Bronchial epithelial cell (primary cell): ENCODE measurements around the gene CDH8. TPM values are rescaled to one million over a fixed set of nuclear protein-coding genes. Genes with fewer than 3 reads are reported as not detected.

Source experiments
- DNase-seq: peaks from one replicate; pipeline ENCODE4 v3.0.0-alpha.2; 2010; ENCODE audit warnings: low read depth
- FAIRE-seq: peaks from 2 replicates; lab custom pipeline; 2011; peaks lifted over from hg19 to GRCh38; lab: Jason Lieb, UNC
- H3K27me3 ChIP-seq: 2 replicates; pipeline ENCODE4 v1.5.1; 2011; ENCODE audit warnings: low read length; ENCODE audit not compliant: control insufficient read depth, insufficient read depth
- H3K36me3 ChIP-seq: 2 replicates; pipeline ENCODE4 v1.5.1; 2011; ENCODE audit warnings: low read length; ENCODE audit not compliant: control insufficient read depth, insufficient read depth
- H3K4me3 ChIP-seq: 2 replicates; pipeline ENCODE4 v1.5.1; 2011; ENCODE audit warnings: mild to moderate bottlenecking, low read depth, low read length, control low read depth
- total RNA-seq: library from RNA; depleted of rRNA; stranded (reverse); fragments of >200 nt; gene quantifications from 2 replicates; pipeline ENCODE4 v1.2.1, GENCODE V29; 2014
- TF ChIP-seq, protein P1 (sequence below): IDR thresholded peaks from 2 replicates; pipeline ENCODE4 v1.5.1; 2011; ENCODE audit warnings: mild to moderate bottlenecking, moderate library complexity, low read length, control low read depth, inconsistent platforms; ENCODE audit not compliant: insufficient read depth, severe bottlenecking

The CDH8 gene, protein sequence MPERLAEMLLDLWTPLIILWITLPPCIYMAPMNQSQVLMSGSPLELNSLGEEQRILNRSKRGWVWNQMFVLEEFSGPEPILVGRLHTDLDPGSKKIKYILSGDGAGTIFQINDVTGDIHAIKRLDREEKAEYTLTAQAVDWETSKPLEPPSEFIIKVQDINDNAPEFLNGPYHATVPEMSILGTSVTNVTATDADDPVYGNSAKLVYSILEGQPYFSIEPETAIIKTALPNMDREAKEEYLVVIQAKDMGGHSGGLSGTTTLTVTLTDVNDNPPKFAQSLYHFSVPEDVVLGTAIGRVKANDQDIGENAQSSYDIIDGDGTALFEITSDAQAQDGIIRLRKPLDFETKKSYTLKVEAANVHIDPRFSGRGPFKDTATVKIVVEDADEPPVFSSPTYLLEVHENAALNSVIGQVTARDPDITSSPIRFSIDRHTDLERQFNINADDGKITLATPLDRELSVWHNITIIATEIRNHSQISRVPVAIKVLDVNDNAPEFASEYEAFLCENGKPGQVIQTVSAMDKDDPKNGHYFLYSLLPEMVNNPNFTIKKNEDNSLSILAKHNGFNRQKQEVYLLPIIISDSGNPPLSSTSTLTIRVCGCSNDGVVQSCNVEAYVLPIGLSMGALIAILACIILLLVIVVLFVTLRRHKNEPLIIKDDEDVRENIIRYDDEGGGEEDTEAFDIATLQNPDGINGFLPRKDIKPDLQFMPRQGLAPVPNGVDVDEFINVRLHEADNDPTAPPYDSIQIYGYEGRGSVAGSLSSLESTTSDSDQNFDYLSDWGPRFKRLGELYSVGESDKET
- total RNA-seq: 1.8 and 2.6 TPM in 2 replicates

DNA sequence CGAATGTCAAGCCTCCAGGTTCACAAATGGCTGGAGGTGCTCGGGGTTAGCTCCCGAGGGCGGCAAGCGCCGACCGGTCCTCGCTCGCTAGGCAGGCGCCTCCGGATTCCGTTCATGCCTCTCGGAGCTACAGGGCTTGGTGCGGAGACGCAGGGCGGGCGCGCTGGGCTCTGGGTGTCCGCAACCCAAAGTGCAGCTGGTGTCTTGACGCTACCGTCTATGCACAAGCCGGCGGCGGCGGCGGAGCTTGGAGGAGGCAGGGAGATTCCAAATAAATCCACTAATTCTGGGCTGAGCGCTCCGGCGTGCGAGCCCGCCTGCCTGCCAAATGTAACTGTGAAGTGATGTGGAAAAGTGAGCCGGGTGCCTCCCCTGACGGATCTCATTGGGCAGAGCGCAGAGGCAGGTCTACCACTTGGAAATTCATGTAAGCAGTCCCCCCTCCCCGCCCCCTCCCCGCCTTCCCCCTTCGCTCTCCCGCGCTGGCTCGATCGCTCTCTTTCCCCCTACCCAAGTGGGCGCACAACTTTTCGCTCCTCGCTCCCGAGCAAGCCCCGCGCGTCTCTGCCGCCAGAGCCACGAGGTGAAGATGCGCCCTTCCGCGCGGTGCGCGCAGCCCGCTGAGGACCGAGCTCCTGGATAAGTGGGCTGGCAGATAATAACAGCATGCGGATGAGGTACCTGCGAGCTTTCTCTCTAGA, at the start of gene CDH8:
TSS of gene CDH8 (minus strand) at position 338 of the 701 bp plus-strand sequence. CDS start 15,035 bp downstream, outside the sequence.
- no peaks in the 10 kb centered on the region for H3K36me3 ChIP-seq
- peaks cover 19% of the 10 kb centered on the region for H3K27me3 ChIP-seq
- FAIRE-seq (no peak), DNase-seq (no peak)
- H3K4me3 ChIP-seq: no peak within 1 kb of the TSS
- TF ChIP-seq, protein P1, sequence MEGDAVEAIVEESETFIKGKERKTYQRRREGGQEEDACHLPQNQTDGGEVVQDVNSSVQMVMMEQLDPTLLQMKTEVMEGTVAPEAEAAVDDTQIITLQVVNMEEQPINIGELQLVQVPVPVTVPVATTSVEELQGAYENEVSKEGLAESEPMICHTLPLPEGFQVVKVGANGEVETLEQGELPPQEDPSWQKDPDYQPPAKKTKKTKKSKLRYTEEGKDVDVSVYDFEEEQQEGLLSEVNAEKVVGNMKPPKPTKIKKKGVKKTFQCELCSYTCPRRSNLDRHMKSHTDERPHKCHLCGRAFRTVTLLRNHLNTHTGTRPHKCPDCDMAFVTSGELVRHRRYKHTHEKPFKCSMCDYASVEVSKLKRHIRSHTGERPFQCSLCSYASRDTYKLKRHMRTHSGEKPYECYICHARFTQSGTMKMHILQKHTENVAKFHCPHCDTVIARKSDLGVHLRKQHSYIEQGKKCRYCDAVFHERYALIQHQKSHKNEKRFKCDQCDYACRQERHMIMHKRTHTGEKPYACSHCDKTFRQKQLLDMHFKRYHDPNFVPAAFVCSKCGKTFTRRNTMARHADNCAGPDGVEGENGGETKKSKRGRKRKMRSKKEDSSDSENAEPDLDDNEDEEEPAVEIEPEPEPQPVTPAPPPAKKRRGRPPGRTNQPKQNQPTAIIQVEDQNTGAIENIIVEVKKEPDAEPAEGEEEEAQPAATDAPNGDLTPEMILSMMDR: no peak

DNA sequence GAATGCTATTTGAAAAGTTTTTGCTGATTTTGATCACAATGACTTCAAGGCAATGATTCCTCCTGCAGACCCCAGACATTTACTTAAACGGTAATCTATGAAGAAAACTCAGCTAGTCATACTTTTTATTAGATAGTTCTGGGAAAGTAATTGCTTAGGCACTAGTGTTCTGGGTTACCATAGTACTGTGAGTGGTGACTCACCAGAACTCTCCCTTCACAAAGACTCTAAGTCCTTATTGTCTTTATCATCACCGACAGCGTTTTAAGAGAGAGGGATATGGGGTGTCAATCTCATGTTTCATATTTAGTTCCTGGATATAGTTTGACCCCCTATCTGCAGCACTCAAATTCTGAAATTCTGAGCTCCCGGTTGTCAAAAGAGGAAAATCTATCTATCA, 43.0 kb upstream of the CDH8 start:
- FAIRE-seq: no peak

DNA sequence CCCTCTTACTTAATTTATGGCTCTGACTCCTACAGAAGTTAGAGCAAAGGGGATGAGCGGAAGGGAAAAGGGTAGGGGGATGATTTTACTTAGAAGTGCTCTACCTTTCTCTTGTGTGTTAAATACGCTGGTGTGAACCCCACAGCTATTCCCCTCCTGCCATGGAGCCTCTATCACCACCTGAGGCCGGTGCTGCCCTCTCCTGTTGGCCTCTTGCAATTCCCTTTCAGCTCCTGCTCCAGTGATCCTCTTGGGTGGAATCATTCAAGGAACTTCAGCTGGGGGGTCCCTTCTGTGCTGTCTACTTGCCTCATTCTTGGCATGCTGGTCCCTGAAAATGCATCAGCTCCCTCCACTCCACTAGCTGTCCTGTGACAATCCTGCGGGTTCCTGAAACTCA, 41.8 kb upstream of the CDH8 start:
- no peak for FAIRE-seq
- DNase-seq: peak; percentile 0
- Histone ChIP-seq H3K36me3 (no peaks in the 10 kb centered on the region), H3K27me3 (no peaks in the 10 kb centered on the region), H3K4me3 (no peak overlapping the region)
- TF ChIP-seq, protein P1: no peak

More for the DNA sequence above, 43.0 kb upstream of the CDH8 start:
- DNase-seq: no peak
- Histone ChIP-seq H3K36me3 (no peaks in the 10 kb centered on the region), H3K27me3 (no peaks in the 10 kb centered on the region), H3K4me3 (no peak overlapping the region)
- TF ChIP-seq, protein P1: no peak

DNA sequence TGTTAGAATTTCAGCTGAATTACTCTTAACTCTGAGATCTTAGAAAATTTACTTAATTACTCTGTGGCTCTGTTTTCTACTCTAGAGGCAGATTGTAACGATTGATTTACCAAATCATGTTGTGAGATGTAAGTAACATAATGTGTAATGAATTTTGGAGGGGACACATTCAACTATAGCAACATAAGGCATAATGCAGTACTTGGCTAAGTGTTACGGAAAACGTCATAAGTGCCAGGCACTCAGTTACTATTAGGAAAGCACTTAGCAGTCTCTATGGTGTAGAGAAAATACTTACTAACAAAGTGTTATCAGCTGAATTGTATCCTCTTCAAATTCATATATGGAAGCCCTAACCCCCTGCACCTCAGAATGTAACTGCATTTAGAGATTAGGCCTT, 40.6 kb upstream of the CDH8 start:
- Histone ChIP-seq H3K4me3 (no peak overlapping the region), H3K36me3 (no peaks in the 10 kb centered on the region), H3K27me3 (no peaks in the 10 kb centered on the region)
- no peak for DNase-seq
- FAIRE-seq: no peak
- TF ChIP-seq, protein P1: no peak

DNA sequence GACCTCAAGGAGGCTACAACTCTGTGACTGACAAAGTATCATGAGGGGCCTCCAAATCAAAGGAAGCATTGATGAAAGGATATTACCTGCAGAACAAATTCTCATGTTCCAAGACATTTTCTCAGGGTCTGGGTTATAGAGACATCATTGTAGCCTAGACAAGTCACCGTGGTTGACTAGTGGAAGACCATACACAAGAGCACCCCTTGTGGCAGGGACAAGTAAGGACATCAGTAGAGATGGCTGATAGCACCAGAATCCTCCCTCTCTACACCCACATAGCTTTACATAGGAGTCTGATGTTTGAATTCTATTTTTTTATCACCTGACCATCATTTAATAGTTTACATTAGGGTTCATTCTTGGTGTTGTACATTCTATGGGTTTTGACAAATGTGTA, 32.5 kb upstream of the CDH8 start:
- Histone ChIP-seq H3K4me3 (no peak overlapping the region), H3K36me3 (no peaks in the 10 kb centered on the region), H3K27me3 (no peaks in the 10 kb centered on the region)
- no peak for FAIRE-seq
- TF ChIP-seq, protein P1: no peak
- DNase-seq: no peak
